GF-D8 (cell line): ENCODE measurements around the gene LASP1.
A peak's percentile ranks its signal among the peaks of the same experiment; 100 is the strongest.
"Not testable (repeated sequence)": the region's sequence is repeated elsewhere in the genome, so short reads cannot be mapped to it uniquely, and the experiment has no call there.

Experiments
- DNase-seq: peaks from one replicate; lab custom pipeline; 2025; lab: John Stamatoyannopoulos, UW

The LASP1 gene

GRCh38 chr17:38869526-38870258 lies at the start of gene LASP1:
TSS of gene LASP1 (plus strand) at chr17:38870058. CDS start at chr17:38870190, 132 bp downstream.
- DNase-seq = peak; percentile 67

GRCh38 chr17:38824899-38825761 lies 44.7 kb upstream of the LASP1 start, which contains the start of gene CWC25:
TSS of gene CWC25 (minus strand) at chr17:38825321. CDS start at chr17:38825183, 138 bp downstream.
- peak; percentile 87 for DNase-seq

DNA sequence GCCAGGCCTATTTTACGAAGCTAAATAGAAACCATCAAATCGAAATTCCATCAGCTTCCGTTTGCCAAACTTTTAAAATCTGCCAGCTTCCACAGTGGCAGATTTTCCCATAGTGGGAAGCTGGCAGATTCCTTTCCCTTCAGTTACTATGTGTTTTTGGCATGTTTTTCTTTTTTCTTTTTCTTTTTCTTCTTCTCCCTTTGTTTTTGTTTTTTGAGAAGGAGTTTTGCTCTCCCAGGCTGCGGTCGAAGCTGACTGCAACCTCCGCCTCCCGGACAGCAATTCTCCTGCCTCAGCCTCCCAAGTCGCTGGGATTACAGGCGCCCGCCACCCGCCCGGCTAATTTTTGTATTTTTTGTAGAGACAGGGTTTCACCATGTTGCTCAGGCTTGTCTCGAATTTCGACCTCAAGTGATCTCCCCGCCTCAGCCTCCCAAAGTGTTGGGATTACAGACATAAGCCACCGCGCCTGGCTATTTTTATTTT lies 44.1 kb upstream of the LASP1 start:
- DNase-seq = no peak

GRCh38 chr17:38844261-38844757 lies 25.5 kb upstream of the LASP1 start:
- no peak for DNase-seq

DNA sequence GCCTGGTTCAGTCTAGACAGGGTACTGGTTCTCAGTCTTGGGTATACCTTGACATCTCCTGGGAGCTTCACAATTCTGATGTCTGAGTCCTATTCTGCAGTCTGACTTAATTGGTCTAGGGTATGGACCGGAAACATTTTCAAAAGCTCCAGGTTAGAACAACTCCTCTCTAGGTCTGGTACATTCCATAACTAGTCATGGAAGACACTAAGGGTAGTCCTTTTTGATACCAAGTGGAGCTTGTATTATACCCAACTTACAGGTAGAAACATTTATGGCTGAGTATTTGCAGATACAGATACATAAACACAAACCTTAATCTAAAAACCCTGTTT lies 21.3 kb upstream of the LASP1 start:
- no peak for DNase-seq

DNA sequence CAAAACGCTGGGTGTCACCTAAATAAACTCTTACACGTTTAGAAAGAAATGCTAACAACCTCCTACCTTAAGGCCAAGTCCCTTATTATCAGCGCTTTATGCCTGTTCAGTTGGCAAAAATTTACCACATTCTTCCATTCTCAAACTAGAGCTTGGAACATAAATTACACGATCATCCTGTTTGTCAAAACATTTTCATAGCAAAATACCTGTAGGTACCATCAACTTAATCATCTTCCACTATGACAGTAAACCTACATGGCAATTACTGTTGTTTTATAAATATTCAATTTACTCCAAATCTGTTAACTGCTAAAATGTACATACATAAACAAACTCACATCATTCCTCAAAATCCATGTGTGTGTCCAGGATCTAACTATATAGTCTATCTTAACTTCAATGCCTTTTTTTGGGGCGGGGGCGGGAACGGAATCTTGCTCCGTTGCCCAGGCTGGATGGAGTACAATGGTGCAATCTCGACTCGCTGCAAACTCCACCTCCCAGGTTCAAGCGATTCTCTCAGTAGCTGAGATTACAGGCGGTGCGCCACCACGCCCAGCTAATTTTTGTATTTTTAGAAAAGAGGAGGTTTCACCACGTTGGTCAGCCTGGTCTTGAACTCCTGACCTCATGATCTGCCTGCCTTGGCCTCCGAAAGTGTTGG lies 20.8 kb upstream of the LASP1 start:
- DNase-seq = no peak

DNA sequence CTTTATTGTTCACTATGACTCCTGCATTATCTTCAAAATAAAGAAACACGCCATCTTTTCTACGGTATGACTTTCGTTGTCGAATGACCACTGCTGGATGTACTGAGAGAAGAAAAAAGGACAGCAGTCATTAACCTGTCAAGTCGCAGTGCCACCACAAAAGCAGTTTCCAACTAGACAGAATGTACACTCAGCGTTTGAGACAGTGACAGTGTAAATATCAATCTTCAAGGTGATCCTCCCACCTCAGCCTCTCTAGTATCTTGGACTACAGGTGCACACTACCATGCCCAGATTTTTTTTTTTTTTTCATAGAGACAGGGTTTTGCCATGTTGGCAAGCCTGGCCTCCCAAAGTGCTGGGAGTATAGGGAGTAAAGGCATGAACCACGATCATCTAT lies 19.5 kb upstream of the LASP1 start:
- no peak for DNase-seq

DNA sequence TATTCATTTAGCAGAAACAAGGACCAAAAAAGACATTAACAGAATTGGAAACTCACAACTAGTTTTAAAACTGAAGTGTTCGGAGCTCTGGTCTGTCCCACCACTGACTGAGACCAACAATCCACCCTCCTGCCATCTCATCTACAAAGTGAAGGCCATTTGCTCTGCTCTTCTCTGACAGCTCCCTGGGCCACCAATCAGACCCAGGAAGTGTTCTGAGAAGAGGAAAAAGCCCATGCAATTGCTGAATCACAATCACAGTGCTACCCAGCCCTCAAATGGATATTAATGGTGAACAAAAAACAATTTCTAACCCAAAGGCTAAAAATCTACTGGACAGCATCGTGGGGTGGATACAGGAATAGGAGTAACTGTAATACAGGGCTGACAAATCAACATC lies 18.4 kb upstream of the LASP1 start:
- DNase-seq = no peak

- DNase-seq = no peak
Measured at GRCh38 chr17:38852771-38853291, 17.0 kb upstream of the LASP1 start.

DNA sequence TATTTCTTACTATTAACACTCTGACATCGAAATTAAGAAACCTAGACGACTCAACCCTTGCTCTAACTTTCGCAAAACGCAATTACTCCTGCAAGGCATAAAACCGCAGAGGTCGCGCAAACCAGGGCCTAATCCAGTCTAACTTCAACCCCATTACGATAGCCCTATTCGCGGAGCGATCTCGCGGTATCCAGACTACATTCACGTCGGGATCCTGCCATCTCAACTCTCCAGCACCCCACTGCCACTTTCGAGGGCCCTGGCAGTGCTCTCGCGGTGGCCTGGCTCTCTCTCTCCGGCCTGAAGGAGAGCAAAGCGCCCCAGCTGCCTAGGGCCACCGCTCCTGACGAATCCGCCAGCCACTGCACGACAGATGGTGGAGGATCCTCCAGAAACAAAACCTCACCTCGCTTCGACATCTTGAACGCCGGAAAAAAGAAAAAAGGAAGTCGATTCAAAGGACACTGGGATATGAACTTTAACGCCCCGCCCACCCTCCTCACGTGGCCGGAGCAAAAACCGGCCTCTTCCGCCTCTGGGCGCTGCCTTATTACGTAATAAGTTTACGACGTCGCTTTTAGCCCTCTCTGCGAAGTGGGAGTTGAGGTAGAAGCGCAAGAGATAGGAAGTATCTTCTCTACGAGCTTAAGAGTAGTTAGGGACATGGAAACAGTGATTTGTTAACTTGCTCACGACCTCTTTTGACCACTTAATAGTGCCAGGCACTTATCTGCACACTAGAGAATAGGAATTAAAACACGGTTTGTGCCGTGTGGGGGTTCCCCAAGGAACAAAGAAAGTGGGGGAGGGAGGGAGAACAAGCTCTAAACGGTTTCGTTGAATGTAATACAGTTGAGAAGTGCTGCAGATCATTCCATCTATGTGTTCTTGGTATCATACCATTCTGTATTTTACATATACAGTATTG lies 16.3 kb upstream of the LASP1 start, which contains the start of gene RPL23:
Gene RPL23, minus strand, starts transcription at position 430 of the 928 bp plus-strand sequence. Its CDS starts 11 bp downstream, at position 419.
- peak; percentile 94 for DNase-seq

- not testable (repeated sequence) for DNase-seq
Measured at GRCh38 chr17:38855101-38855714, 14.7 kb upstream of the LASP1 start.

GRCh38 chr17:38857271-38857670 lies 12.6 kb upstream of the LASP1 start:
- DNase-seq = no peak

- DNase-seq = no peak
Measured at GRCh38 chr17:38861399-38861843, 8.4 kb upstream of the LASP1 start.

DNA sequence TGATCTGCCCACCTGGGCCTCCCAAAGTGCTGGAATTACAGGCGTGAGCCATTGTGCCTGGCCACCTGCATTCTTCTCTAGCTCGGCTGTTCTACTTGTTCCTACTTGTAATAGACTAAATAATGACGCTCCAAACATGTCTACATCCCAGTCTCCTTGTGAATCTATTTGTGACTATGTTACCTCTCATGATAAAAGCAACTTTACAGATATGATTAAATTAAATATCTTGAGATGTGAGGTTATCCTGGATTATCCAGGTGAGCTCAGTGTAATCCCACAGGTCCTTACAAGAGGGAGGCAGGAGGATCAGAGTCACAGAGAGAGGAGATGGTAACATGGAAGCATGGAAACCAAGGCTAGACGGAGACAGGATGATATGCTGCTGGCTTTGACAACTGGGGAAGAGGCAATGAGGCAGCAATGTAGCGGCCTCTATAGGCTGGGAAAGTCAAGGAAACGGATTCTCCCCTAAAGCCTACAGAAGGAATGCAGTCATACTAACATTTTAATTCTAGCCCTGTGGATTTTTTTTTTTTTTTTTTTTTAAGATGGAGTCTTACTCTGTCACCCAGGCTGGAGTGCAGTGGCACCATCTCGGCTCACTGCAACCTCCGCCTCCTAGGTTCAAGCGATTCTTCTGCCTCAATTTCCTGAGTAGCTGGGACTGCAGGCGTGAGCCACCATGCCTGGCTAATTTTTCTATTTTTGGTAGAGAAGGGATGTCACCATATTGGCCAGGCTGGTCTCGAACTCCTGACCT lies 5.0 kb upstream of the LASP1 start:
- no peak for DNase-seq

DNA sequence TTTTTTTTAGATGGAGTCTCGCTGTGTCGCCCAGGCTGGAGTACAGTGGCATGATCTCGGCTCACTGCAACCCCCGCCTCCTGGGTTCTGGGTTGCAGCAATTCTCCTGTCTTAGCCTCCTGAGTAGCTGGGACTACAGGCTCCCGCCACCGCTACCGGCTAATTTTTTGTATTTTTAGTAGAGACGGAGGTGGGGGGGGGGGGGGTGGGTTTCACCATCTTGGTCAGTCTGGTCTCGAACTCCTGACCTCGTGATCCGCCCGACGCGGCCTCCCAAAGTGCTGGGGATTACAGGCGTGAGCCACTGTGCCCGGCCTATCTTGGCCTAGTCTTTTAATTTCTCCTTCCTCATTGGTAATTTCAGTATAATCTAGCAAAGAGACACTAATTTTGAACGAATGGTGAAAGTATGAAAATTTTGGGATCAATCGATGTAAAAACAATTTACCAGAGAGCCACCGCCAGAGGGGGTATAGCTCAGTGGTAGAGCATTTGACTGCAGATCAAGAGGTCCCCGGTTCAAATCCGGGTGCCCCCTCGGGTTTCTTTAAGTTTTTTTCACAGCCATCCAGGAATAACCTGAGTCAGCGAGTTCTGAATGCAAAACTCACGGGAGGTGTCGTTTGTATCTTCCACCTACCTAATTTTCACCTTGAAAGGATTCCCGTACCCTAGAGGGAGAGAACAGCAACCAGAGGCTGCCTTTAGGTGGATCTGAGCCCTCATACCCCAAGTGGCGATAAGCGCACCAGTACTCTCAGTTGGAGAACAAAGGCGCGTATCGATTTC lies 2.5 kb upstream of the LASP1 start:
- DNase-seq = peak; percentile 58

- no peak for DNase-seq
Measured at GRCh38 chr17:38867968-38868816, 1.7 kb upstream of the LASP1 start.

- DNase-seq = peak; percentile 75
Measured at GRCh38 chr17:38868817-38869525, 887 bp upstream of the LASP1 start.
